GM23248 (cell line): Measurements from ENCODE around the gene CPSF4L. TPM values are rescaled to one million over a fixed set of nuclear protein-coding genes. Genes with fewer than 3 reads are reported as not detected.

Experiments
- DNase-seq: peaks from one replicate; pipeline ENCODE4 v3.0.0-alpha.2; 2015
- H2AFZ ChIP-seq: fragments of 200-600 bp; sonication (generic); 2 replicates; pipeline ENCODE4 v1.6.1; 2016; ENCODE audit warnings: antibody characterized with exemption
- H3F3A ChIP-seq: fragments of 200-600 bp; sonication (generic); 2 replicates; pipeline ENCODE4 v1.6.1; 2016; ENCODE audit warnings: mild to moderate bottlenecking, antibody characterized with exemption, mixed run types; ENCODE audit not compliant: insufficient read depth
- H3K27ac ChIP-seq: fragments of 200-600 bp; sonication (generic); 2 replicates; pipeline ENCODE4 v1.5.1; 2016; ENCODE audit warnings: mild to moderate bottlenecking
- H3K27me3 ChIP-seq: fragments of 200-600 bp; sonication (generic); replicated peaks from 2 replicates; pipeline ENCODE4 v1.6.1; 2016; ENCODE audit warnings: mild to moderate bottlenecking; ENCODE audit not compliant: insufficient read depth
- H3K36me3 ChIP-seq: fragments of 200-600 bp; sonication (generic); 2 replicates; pipeline ENCODE4 v1.6.1; 2016; ENCODE audit warnings: low read depth, mild to moderate bottlenecking
- H3K4me1 ChIP-seq: fragments of 200-600 bp; sonication (generic); 2 replicates; pipeline ENCODE4 v1.6.1; 2016; ENCODE audit warnings: mild to moderate bottlenecking; ENCODE audit not compliant: insufficient read depth
- H3K4me2 ChIP-seq: fragments of 200-600 bp; sonication (generic); one replicate; pipeline ENCODE4 v1.6.1; 2016; ENCODE audit warnings: mild to moderate bottlenecking; ENCODE audit not compliant: unreplicated experiment
- H3K4me3 ChIP-seq: fragments of 200-600 bp; sonication (generic); 2 replicates; pipeline ENCODE4 v1.5.1; 2016; ENCODE audit warnings: mild to moderate bottlenecking
- H3K79me2 ChIP-seq: fragments of 200-600 bp; sonication (generic); 2 replicates; pipeline ENCODE4 v1.6.1; 2016; ENCODE audit warnings: mild to moderate bottlenecking; ENCODE audit not compliant: insufficient read depth
- H3K9ac ChIP-seq: fragments of 200-600 bp; sonication (generic); 2 replicates; pipeline ENCODE4 v1.6.1; 2016; ENCODE audit warnings: mild to moderate bottlenecking
- H3K9me2 ChIP-seq: fragments of 200-600 bp; sonication (generic); 2 replicates; pipeline ENCODE4 v1.6.1; 2016; ENCODE audit warnings: mixed run types, mild to moderate bottlenecking, moderate library complexity; ENCODE audit not compliant: insufficient read depth
- H3K9me3 ChIP-seq: fragments of 200-600 bp; sonication (generic); one replicate; pipeline ENCODE4 v1.6.1; 2017; ENCODE audit warnings: low read depth
- H4K20me1 ChIP-seq: fragments of 200-600 bp; sonication (generic); 2 replicates; pipeline ENCODE4 v1.6.0; 2016; ENCODE audit not compliant: insufficient read depth
- EZH2 ChIP-seq: fragments of 200-600 bp; sonication (generic); IDR thresholded peaks from 2 replicates; pipeline ENCODE4 v1.6.1; 2018; ENCODE audit warnings: antibody characterized with exemption, mild to moderate bottlenecking; ENCODE audit not compliant: insufficient read depth, poor library complexity, severe bottlenecking
- EZH2phosphoT487 ChIP-seq: fragments of 200-600 bp; sonication (generic); IDR thresholded peaks from 2 replicates; pipeline ENCODE4 v1.6.1; 2018; ENCODE audit warnings: antibody characterized with exemption, moderate library complexity, mild to moderate bottlenecking, low read depth; ENCODE audit not compliant: insufficient read depth
- WGBS, 2 experiments: methylation state at CpG; one replicate each; pipeline ENCODE4 v1.1.6; 2015 to 2017; ENCODE audit warnings: low lambda C conversion rate in 2 of 2, low coverage in 1 of 2; ENCODE audit errors: missing lambda C conversion rate in 2 of 2; 5-methylcytosine and 5-hydroxymethylcytosine counted together
- in situ Hi-C: fragments of 300-500 bp; cut with MboI; formaldehyde crosslinking; loops from 2 replicates; pipeline ENCODE4 v1.15.0; 2020
- polyA plus RNA-seq: library from polyadenylated mRNA; unstranded; fragments of >200 nt; fragmentation: Nextera tagmentation; extraction: Ambion mirVana; gene quantifications from 2 replicates; pipeline ENCODE4 v1.2.1, GENCODE V29; 2016
- total RNA-seq: library from RNA; depleted of rRNA; stranded (reverse); fragments of >200 nt; shearing (Covaris generic); gene quantifications from 2 replicates; pipeline ENCODE4 v1.2.3, GENCODE V29; 2014

Gene CPSF4L
- total and polyA plus RNA-seq, 2 experiments from 2014 or later = not detected

DNA sequence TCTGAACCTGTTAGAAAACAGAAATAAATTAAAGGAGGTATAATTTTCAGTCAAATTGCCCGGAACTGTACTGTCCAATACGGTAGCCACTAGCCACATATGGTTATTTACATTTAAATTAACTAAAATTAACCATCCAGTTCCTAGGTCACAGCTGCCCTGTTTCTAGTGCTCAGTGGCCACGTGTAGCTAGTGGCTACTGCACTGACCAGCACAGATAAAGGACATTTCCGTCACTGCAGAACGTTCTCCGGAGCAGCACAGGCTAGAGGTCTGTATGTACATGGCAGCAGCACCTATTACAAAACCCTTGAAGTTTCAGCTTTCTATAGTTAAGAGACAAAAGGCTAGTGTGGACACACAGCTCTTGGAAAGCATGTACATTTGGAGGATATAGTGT is 33.7 kb downstream of the CPSF4L start:
- in situ Hi-C loops = no loop called here
- no peak overlapping the region for H3K9ac ChIP-seq
- DNase-seq = no peak
- no peak overlapping the region for H2AFZ ChIP-seq
- WGBS, 2 experiments = 73 to 78% methylated on average over 6 of the region's 6 CpGs
- H3K9me3 ChIP-seq = no peaks in the 10 kb centered on the region
- TF ChIP-seq EZH2 (no peak), EZH2phosphoT487 (no peak)
- no peak overlapping the region for H3K4me3 ChIP-seq
- H3K27me3 ChIP-seq = no peaks in the 10 kb centered on the region
- peaks cover 33% of the 10 kb centered on the region for H3F3A ChIP-seq
- peak overlapping the region; percentile 60; the same call in 1 of the 2 replicates for H3K27ac ChIP-seq
- H3K79me2 ChIP-seq = peaks cover 96% of the 10 kb centered on the region
- H3K4me2 ChIP-seq = peak overlapping the region; percentile 68
- 0 out of 2 replicates have a peak, but pooled peaks cover 2% of the 10 kb centered on the region for H3K36me3 ChIP-seq
- H3K9me2 ChIP-seq = no peaks in the 10 kb centered on the region
- peaks cover 44% of the 10 kb centered on the region for H3K4me1 ChIP-seq
- no peaks in the 10 kb centered on the region for H4K20me1 ChIP-seq

DNA sequence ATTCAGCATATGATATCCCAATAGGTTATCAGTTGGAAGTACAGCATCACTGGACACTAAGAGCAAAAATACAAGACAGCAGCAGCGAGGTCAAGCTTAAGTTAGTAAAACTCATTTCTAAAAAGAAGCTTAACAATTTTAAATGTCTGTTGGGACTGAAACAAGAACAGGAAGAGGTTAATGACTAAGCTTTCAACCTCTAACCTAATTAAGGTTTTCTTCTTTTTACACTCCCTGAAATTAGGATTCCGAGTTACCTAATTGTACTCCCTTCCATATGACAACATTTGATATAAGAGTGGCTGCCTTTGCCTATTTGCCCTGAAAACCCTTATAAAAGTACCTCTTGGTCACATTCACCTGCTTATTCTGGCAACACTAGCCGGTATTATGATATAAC is 34.3 kb downstream of the CPSF4L start:
- WGBS, 2 experiments = 75 to 79% methylated on average over 3 of the region's 3 CpGs
- Histone ChIP-seq H3F3A (peaks cover 33% of the 10 kb centered on the region), H3K27me3 (no peaks in the 10 kb centered on the region), H3K9ac (no peak overlapping the region), H3K9me2 (no peaks in the 10 kb centered on the region), H3K9me3 (no peaks in the 10 kb centered on the region), H4K20me1 (no peaks in the 10 kb centered on the region), H3K27ac (peak overlapping the region; percentile 60; the same call in 1 of the 2 replicates), H3K4me2 (peak overlapping the region; percentile 68), H3K36me3 (0 out of 2 replicates have a peak, but pooled peaks cover 2% of the 10 kb centered on the region), H3K79me2 (peaks cover 96% of the 10 kb centered on the region), H3K4me3 (peak overlapping the region; percentile 6; the same call in 1 of the 2 replicates), H3K4me1 (peaks cover 44% of the 10 kb centered on the region), H2AFZ (no peak overlapping the region)
- TF ChIP-seq EZH2phosphoT487 (no peak), EZH2 (no peak)
- in situ Hi-C loops = no loop called here
- DNase-seq = no peak

DNA sequence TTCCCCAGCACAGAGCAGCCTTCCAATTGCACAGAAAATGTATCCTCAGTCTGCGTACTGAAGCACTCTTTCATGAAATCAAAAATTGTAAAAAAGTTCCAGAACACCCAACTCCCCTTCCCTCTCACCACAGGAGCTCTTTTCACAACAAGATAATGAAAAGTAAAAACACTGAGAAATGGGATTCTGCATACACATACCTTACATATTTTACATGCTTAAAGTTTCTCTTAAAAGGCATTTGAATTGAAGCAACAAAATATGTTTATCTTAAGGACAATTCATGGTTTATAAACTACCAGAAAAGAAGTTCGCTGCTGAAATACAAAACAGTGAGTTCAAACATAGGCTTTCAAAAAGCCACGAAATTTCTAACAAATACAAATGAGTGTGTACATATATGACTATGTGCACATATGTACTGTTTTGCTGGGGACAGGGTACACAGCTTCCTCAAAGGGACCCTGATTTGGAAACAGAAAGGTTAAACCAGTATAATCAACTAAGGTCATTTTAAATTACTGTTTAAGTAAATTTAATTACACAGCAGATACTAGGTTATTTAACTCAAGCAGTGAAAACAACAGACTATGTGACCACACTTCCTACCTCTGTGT is 35.0 kb downstream of the CPSF4L start:
- Histone ChIP-seq H3F3A (peaks cover 33% of the 10 kb centered on the region), H3K4me2 (peak overlapping the region; percentile 68), H3K79me2 (peaks cover 96% of the 10 kb centered on the region), H3K9me2 (no peaks in the 10 kb centered on the region), H3K36me3 (0 out of 2 replicates have a peak, but pooled peaks cover 2% of the 10 kb centered on the region), H3K9ac (no peak overlapping the region; the same call in 1 of the 2 replicates), H3K4me1 (peaks cover 44% of the 10 kb centered on the region), H3K27me3 (no peaks in the 10 kb centered on the region), H3K9me3 (no peaks in the 10 kb centered on the region), H4K20me1 (no peaks in the 10 kb centered on the region), H3K27ac (0 out of 2 replicates have a peak overlapping the region, but pooled peaks have one; percentile 11), H2AFZ (no peak overlapping the region), H3K4me3 (peak overlapping the region; percentile 6; the same call in 1 of the 2 replicates)
- 76 to 80% methylated on average over 3 of the region's 3 CpGs for WGBS, 2 experiments
- TF ChIP-seq EZH2phosphoT487 = no peak
- in situ Hi-C loops = no loop called here
- DNase-seq = no peak

DNA sequence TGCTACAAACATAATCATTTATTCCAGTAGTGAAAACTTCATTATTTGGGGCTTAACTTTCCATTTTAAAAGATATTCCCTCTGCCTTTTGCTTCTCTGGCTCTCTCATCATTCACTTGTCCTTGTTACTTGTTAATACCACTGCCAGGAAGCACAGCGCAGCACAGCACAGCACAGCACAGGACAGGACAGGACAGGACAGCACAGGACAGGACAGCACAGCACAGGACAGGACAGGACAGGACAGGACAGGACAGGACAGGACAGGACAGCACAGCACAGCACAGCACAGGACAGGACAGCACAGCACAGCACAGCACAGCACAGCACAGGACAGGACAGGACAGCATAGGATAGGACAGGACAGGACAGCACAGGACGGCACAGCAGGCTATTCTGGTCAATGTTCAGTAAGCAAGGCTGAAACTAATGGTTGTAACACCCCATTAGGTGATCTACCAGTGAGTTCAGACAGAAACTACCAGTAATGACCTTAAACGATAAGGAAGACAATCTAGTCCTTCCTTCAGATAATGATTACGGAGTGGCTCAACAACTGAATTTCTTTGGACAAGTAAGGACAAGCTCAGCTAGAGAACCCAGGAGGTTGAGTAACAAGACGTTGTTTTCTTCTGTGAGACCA is 36.9 kb downstream of the CPSF4L start:
- Histone ChIP-seq H3K9me2 (no peaks in the 10 kb centered on the region), H3K4me1 (peaks cover 37% of the 10 kb centered on the region), H3K9ac (no peak overlapping the region), H3K36me3 (0 out of 2 replicates have a peak, but pooled peaks cover 2% of the 10 kb centered on the region), H3K79me2 (peaks cover 96% of the 10 kb centered on the region), H2AFZ (no peak overlapping the region), H3F3A (peaks cover 30% of the 10 kb centered on the region), H3K4me3 (no peak overlapping the region), H3K9me3 (no peaks in the 10 kb centered on the region), H3K4me2 (no peak overlapping the region), H3K27me3 (no peaks in the 10 kb centered on the region), H4K20me1 (no peaks in the 10 kb centered on the region), H3K27ac (no peak overlapping the region)
- no peak for DNase-seq
- 91 to 93% methylated on average over 5 of the region's 5 CpGs for WGBS, 2 experiments
- no peak for TF ChIP-seq EZH2
- TF ChIP-seq EZH2phosphoT487 = no peak
- in situ Hi-C loops = no loop called here
